Stimulated activated CD4-positive, alpha-beta T cell treated with anti-CD3 and anti-CD28 coated beads, Interleukin-12 subunit alpha, Interleukin-12 subunit beta, amount 100 ng/mL, for 48 hours (primary cell): Measurements from ENCODE around the gene FOXO4.

Experiments
- DNase-seq, 3 donors: peaks; one replicate each; pipeline ENCODE4 v3.0.0-alpha.2; 2020; ENCODE audit warnings: low read depth in 2 of 3, low spot score in 1 of 3

FOXO4 gene

GRCh38 chrX:71131510-71131909, 35.9 kb downstream of the FOXO4 start:
- DNase-seq, result no peak

GRCh38 chrX:71140440-71140839, 44.8 kb downstream of the FOXO4 start:
- no peak for DNase-seq

DNA sequence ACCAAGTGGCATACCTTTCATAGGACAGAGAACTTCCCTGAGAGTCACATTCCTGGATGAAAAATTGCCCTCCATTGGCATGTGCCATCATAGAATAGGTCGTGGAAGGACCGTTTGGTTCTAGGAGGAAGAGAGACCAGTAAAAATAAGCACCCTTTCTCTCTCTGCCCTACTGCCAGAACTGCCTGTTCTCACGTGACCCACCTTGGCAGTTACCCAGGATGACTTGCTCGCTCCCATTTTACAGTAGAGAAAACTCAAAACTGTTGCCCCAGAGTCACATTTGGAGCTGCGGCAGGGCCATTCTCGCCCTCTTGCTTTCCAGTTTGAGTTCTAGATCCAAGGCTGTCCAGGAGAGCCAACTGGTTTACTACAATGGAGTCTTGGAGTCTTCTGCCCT, 47.9 kb downstream of the FOXO4 start:
- DNase-seq, result no peak

DNA sequence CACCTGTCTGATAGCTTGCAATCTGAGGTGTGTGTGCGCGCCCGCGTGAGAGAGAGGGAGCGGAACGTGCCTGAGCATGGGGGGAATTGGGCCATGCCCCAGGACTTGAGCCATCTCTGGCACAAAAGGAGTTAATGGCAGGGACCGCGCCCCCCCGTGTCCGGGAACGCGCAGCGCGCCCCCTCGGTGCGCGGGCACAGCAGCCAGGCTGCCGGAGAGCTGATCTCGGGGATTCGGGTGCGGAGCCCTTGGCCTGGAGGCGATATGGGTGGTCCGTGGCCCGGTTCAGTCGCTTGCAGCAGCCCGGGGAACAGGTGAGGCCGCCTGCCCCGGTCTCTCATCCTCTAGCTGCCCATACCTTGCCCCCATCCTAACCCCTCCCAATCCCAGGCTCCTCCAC, 49.0 kb downstream of the FOXO4 start, which contains the start of gene NLGN3:
NLGN3 (plus strand) TSS at position 191 of the 400 bp plus-strand sequence. CDS start 2,909 bp downstream, outside the sequence.
- DNase-seq, result no peak

GRCh38 chrX:71147496-71148277, 52.0 kb downstream of the FOXO4 start:
- DNase-seq, result no peak

- DNase-seq, result no peak
Measured at GRCh38 chrX:71148278-71148663, 52.6 kb downstream of the FOXO4 start.

DNA sequence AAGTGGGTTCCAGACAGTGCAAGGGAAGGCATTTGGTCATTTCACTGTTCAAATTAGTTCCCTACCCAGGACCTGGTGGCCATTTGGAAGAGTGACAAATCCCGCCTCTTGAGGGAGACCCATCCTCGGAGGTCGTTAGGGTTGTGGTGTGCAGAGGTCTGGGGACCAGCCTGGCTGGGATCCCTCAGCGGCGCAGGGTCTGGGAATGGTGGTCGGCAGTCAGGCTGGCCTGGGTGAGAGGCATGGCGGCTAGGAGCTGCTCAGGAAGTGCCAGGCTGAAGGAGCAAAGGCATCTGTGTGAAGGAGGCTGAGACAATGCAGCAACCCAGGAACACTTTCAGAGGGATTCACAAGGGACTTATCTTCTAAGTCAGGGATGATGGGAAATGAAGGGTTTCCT, 55.7 kb downstream of the FOXO4 start:
- DNase-seq, result no peak
